Mesenchymal stem cell (in vitro differentiated cells and primary cell): ENCODE results near the gene FAM76A.

Experiments used
- DNase-seq: peaks from one replicate; pipeline ENCODE4 v3.0.0-alpha.2; 2013
- H2AFZ ChIP-seq: one replicate; pipeline ENCODE4 v1.6.1; 2013; ENCODE audit warnings: low read depth, mild to moderate bottlenecking, control low read depth, inconsistent platforms, low read length, moderate library complexity
- H2AK5ac ChIP-seq: 2 replicates; pipeline ENCODE4 v1.6.1; 2013; ENCODE audit warnings: low read length, moderate library complexity, mild to moderate bottlenecking, inconsistent platforms; ENCODE audit not compliant: severe bottlenecking
- H2BK120ac ChIP-seq: one replicate; pipeline ENCODE4 v1.6.1; 2013; ENCODE audit warnings: low read depth, mild to moderate bottlenecking, inconsistent platforms, low read length, moderate library complexity
- H2BK12ac ChIP-seq, 2 experiments: one replicate each; pipeline ENCODE4 v1.6.1; 2013; ENCODE audit warnings: inconsistent platforms in 2 of 2, low read length in 2 of 2, mild to moderate bottlenecking in 2 of 2, moderate library complexity in 2 of 2, control low read depth in 1 of 2
- H2BK15ac ChIP-seq: one replicate; pipeline ENCODE4 v1.6.1; 2013; ENCODE audit warnings: mild to moderate bottlenecking, low read depth, inconsistent platforms; ENCODE audit not compliant: poor library complexity, severe bottlenecking
- H2BK5ac ChIP-seq: 2 replicates; pipeline ENCODE4 v1.6.1; 2013; ENCODE audit warnings: low read depth, mild to moderate bottlenecking, low read length, control low read depth, inconsistent platforms; ENCODE audit not compliant: poor library complexity, severe bottlenecking
- H3K14ac ChIP-seq, 2 experiments: one replicate each; pipeline ENCODE4 v1.6.1; 2013; ENCODE audit warnings: inconsistent platforms in 2 of 2, low read length in 2 of 2, control low read depth in 1 of 2, mild to moderate bottlenecking in 1 of 2, moderate library complexity in 1 of 2
- H3K18ac ChIP-seq, 2 experiments: one replicate each; pipeline ENCODE4 v1.6.1; 2013; ENCODE audit warnings: inconsistent platforms in 2 of 2, low read length in 2 of 2, control low read depth in 1 of 2, low read depth in 1 of 2, mild to moderate bottlenecking in 1 of 2
- H3K23ac ChIP-seq, 2 experiments: one replicate each; pipeline ENCODE4 v1.6.1; 2013; ENCODE audit warnings: inconsistent platforms in 2 of 2, low read length in 2 of 2, mild to moderate bottlenecking in 2 of 2, moderate library complexity in 2 of 2, control low read depth in 1 of 2
- H3K27ac ChIP-seq: 2 replicates; pipeline ENCODE4 v1.5.1; 2013; ENCODE audit warnings: mild to moderate bottlenecking, moderate library complexity, low read length, control low read depth, inconsistent platforms; ENCODE audit not compliant: poor library complexity, severe bottlenecking
- H3K27me3 ChIP-seq, 2 experiments: 2 replicates each; pipeline versions ENCODE4 v1.6.1 to v1.7.0; 2013; ENCODE audit warnings: low read length in 2 of 2, mild to moderate bottlenecking in 2 of 2, moderate library complexity in 2 of 2, control low read depth in 1 of 2, inconsistent platforms in 1 of 2; ENCODE audit not compliant: control insufficient read depth in 1 of 2, insufficient read depth in 1 of 2
- H3K36me3 ChIP-seq, 2 experiments: 2 replicates each; pipeline versions ENCODE4 v1.6.1 to v1.7.0; 2013; ENCODE audit warnings: low read length in 2 of 2, control low read depth in 1 of 2, inconsistent platforms in 1 of 2, low read depth in 1 of 2, mild to moderate bottlenecking in 1 of 2; ENCODE audit not compliant: insufficient read depth in 2 of 2, control insufficient read depth in 1 of 2
- H3K4ac ChIP-seq, 2 experiments: one replicate each; pipeline ENCODE4 v1.6.1; 2013; ENCODE audit warnings: inconsistent platforms in 2 of 2, low read length in 2 of 2, mild to moderate bottlenecking in 2 of 2, moderate library complexity in 2 of 2, control low read depth in 1 of 2, low read depth in 1 of 2
- H3K4me1 ChIP-seq: 2 replicates; pipeline ENCODE4 v1.6.1; 2013; ENCODE audit warnings: low read depth, low read length, control low read depth; ENCODE audit not compliant: control insufficient read depth, insufficient read depth
- H3K4me2 ChIP-seq: 2 replicates; pipeline ENCODE4 v1.6.1; 2013; ENCODE audit warnings: low read length, mild to moderate bottlenecking, inconsistent platforms; ENCODE audit not compliant: poor library complexity, severe bottlenecking
- H3K4me3 ChIP-seq, 2 experiments: 2 replicates each; pipeline versions ENCODE4 v1.5.1 to v1.7.0; 2013; ENCODE audit warnings: low read length in 2 of 2, mild to moderate bottlenecking in 2 of 2, control low read depth in 1 of 2, low read depth in 1 of 2; ENCODE audit not compliant: insufficient read depth in 1 of 2
- H3K79me1 ChIP-seq: replicated peaks from 2 replicates; pipeline ENCODE4 v1.6.1; 2013; ENCODE audit warnings: mild to moderate bottlenecking, control low read depth, low read length, inconsistent platforms; ENCODE audit not compliant: poor library complexity, severe bottlenecking
- H3K9ac ChIP-seq: 2 replicates; pipeline ENCODE4 v1.7.0; 2013; ENCODE audit warnings: mild to moderate bottlenecking, low read length, moderate library complexity
- H3K9me3 ChIP-seq: 2 replicates; pipeline ENCODE4 v1.7.0; 2013; ENCODE audit warnings: mild to moderate bottlenecking, low read length; ENCODE audit not compliant: control insufficient read depth
- H4K8ac ChIP-seq: one replicate; pipeline ENCODE4 v1.6.1; 2013; ENCODE audit warnings: inconsistent platforms, mild to moderate bottlenecking, low read length, moderate library complexity
- H4K91ac ChIP-seq: one replicate; pipeline ENCODE4 v1.6.1; 2013; ENCODE audit warnings: mild to moderate bottlenecking, low read length, inconsistent platforms
- WGBS: methylation state at CpG from one replicate; pipeline ENCODE4 v1.1.7; 2013; ENCODE audit warnings: mixed read lengths; 5-methylcytosine and 5-hydroxymethylcytosine counted together

Gene FAM76A

DNA sequence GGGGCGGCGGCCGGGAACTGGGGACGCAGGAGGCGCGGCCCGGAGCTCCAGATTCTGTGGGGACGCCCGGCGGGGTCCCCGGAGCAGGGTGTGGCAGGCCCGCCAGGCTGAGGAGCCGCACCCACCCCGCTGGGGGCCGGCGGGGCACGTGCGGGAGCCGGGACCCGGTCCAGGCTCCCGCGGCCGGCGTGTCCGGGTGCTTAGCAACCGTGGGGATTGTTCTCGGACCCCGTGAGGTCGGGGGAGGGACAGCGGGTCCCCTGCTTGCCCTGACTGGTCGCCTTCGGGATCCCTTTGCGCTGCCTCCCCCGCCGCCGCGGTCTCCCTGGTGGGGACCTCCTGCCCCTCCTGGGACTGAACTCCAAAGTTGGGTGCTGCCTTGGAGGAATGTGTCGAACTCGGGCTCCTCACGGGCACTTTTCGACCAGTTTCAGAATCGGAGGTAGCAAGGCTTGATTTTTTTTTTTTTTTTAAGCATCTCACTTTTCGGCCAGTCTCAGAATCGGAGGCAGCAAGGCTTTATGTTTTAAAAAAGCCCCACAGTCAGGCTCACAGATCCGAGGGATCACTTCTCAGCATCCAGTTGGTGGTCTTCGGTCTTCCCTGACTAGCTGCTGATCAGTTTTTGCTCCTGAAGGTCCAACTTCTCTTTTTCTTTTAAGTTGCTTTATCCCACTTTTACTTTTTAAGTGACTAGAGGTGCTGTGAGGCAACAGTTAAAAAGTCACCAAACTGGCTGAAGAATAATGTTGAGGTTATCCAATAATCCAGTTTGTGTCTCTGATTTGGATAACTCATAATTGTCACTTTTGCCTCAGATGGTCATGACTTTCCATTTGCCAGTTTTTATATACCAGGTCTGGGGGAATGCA is 648 bp downstream of the FAM76A start:
- peaks cover 8% of the 10 kb centered on the region for H3K79me1 ChIP-seq
- H2BK5ac ChIP-seq: no peak overlapping the region
- DNase-seq: peak; percentile 61
- H3K27me3 ChIP-seq: no peaks in the 10 kb centered on the region
- H4K91ac ChIP-seq: peak overlapping the region; percentile 50
- no peak overlapping the region for H4K8ac ChIP-seq
- under 1% methylated on average over 46 of the region's 46 CpGs for WGBS
- peak overlapping the region in 1 of 2 experiments; percentile 93 for H3K14ac ChIP-seq
- H3K4me1 ChIP-seq: peaks cover 4% of the 10 kb centered on the region
- peak overlapping the region; percentile 21 for H3K27ac ChIP-seq
- peak overlapping the region; percentile 96 to 97 for H3K4me3 ChIP-seq
- H2AFZ ChIP-seq: peak overlapping the region; percentile 77
- H3K9ac ChIP-seq: peak overlapping the region; percentile 99
- no peak overlapping the region for H2BK12ac ChIP-seq
- H2BK120ac ChIP-seq: peak overlapping the region; percentile 34
- no peaks in the 10 kb centered on the region for H3K9me3 ChIP-seq
- H3K36me3 ChIP-seq: peaks cover 4 to 30% of the 10 kb centered on the region in 2 experiments
- peak overlapping the region in 1 of 2 experiments; percentile 58 for H3K4ac ChIP-seq
- peak overlapping the region; percentile 90 for H3K4me2 ChIP-seq
- peak overlapping the region; percentile 98 for H2BK15ac ChIP-seq
- H2AK5ac ChIP-seq: no peak overlapping the region
- H3K23ac ChIP-seq: peak overlapping the region in 1 of 2 experiments; percentile 69
- H3K18ac ChIP-seq: peak overlapping the region; percentile 75 to 88

DNA sequence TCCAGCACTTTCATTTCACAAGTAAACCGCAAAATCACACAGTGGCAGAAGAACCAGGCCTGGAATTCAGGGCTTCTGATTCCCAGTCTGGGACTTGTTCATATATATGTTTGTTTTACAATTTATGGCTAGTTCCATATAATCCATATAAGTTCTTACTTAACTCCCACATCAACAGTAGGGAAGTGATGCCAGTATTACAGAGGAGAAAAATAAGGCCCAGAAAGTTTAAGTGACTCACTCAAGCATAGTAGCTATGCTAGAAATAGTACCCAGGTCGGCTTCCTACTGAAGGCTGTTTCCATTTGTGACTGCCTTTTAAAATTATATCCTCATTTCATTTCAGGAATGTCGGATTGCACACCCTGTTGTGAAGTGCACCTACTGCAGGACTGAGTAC is 1.4 kb downstream of the FAM76A start:
- Histone ChIP-seq H3K4me3 (peak overlapping the region in 1 of 2 experiments; percentile 96), H2BK5ac (no peak overlapping the region), H2AK5ac (no peak overlapping the region), H3K9ac (peak overlapping the region; percentile 99), H3K18ac (no peak overlapping the region), H3K27ac (no peak overlapping the region), H3K27me3 (no peaks in the 10 kb centered on the region), H4K8ac (no peak overlapping the region), H3K9me3 (no peaks in the 10 kb centered on the region), H2BK120ac (no peak overlapping the region), H3K14ac (no peak overlapping the region), H3K36me3 (peaks cover 4 to 36% of the 10 kb centered on the region in 2 experiments), H3K4me2 (peak overlapping the region; percentile 90), H3K79me1 (peaks cover 8% of the 10 kb centered on the region), H2BK15ac (no peak overlapping the region), H3K4me1 (peaks cover 4% of the 10 kb centered on the region), H2BK12ac (no peak overlapping the region), H2AFZ (no peak overlapping the region), H3K23ac (no peak overlapping the region), H3K4ac (no peak overlapping the region), H4K91ac (no peak overlapping the region)
- 83% methylated on average over 1 of the region's 3 CpGs for WGBS
- peak; percentile 61 for DNase-seq

DNA sequence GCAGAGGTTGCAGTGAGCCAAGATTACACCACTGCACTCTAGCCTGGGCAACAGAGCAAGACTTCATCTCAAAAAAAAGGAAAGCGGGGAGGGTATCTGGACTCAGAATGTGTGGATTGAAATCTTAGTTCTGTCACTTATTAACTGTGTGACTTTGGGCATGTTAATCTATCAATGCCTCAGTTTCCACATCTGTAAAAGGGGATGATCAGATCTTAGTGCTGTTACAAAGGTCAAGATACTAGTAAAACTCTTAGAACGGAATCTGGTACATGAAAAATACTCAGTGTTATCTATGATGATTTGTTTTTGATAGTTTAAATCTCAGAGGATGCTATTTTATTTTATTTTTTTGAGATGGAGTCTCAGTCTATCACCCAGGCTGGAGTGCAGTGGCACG is 10.5 kb downstream of the FAM76A start:
- no peak for DNase-seq
- H3K4ac ChIP-seq: no peak overlapping the region
- H3K27me3 ChIP-seq: no peaks in the 10 kb centered on the region
- no peak overlapping the region for H4K91ac ChIP-seq
- H3K23ac ChIP-seq: no peak overlapping the region
- H3K9me3 ChIP-seq: no peaks in the 10 kb centered on the region
- no peak overlapping the region for H3K27ac ChIP-seq
- peaks cover 10 to 79% of the 10 kb centered on the region in 2 experiments for H3K36me3 ChIP-seq
- peaks cover 2% of the 10 kb centered on the region for H3K79me1 ChIP-seq
- no peak overlapping the region for H2BK12ac ChIP-seq
- H3K4me2 ChIP-seq: no peak overlapping the region
- H2BK120ac ChIP-seq: no peak overlapping the region
- no peak overlapping the region for H2AK5ac ChIP-seq
- no peak overlapping the region for H4K8ac ChIP-seq
- 100% methylated on average over 3 of the region's 3 CpGs for WGBS
- no peaks in the 10 kb centered on the region for H3K4me1 ChIP-seq
- no peak overlapping the region for H2AFZ ChIP-seq
- H2BK15ac ChIP-seq: no peak overlapping the region
- no peak overlapping the region for H3K9ac ChIP-seq
- no peak overlapping the region for H3K4me3 ChIP-seq
- H2BK5ac ChIP-seq: no peak overlapping the region
- no peak overlapping the region for H3K14ac ChIP-seq
- no peak overlapping the region for H3K18ac ChIP-seq

DNA sequence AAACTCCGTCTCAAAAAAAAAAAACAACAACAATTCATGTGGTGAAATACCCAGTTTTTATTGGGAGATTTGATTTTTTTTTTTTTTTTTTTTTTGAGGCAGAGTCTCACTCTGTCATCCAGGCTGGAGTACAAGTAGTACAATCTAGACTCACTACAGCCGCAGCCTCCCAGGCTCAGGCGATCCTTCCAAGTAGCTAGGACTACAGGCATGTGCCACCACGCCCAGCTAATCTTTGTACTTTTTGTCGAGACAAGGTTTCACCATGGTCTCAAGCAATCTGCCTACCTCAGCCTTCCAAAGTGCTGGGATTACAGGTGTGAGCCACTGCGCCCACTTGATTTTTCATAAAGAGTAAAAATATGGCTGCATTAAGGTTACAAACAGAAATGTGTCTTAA is 15.4 kb downstream of the FAM76A start:
- no peaks in the 10 kb centered on the region for H3K27me3 ChIP-seq
- no peaks in the 10 kb centered on the region for H3K9me3 ChIP-seq
- H3K4me2 ChIP-seq: no peak overlapping the region
- WGBS: 98% methylated on average over 4 of the region's 6 CpGs
- H3K4ac ChIP-seq: no peak overlapping the region
- H2AFZ ChIP-seq: no peak overlapping the region
- H3K4me3 ChIP-seq: no peak overlapping the region
- H2AK5ac ChIP-seq: no peak overlapping the region
- H3K23ac ChIP-seq: no peak overlapping the region
- H4K91ac ChIP-seq: no peak overlapping the region
- H3K4me1 ChIP-seq: no peaks in the 10 kb centered on the region
- H2BK12ac ChIP-seq: no peak overlapping the region
- no peak overlapping the region for H3K14ac ChIP-seq
- H2BK15ac ChIP-seq: no peak overlapping the region
- no peak for DNase-seq
- peaks cover 4% of the 10 kb centered on the region for H3K79me1 ChIP-seq
- no peak overlapping the region for H3K9ac ChIP-seq
- H4K8ac ChIP-seq: no peak overlapping the region
- no peak overlapping the region for H2BK120ac ChIP-seq
- peaks cover 16 to 83% of the 10 kb centered on the region in 2 experiments for H3K36me3 ChIP-seq
- no peak overlapping the region for H3K18ac ChIP-seq
- no peak overlapping the region for H2BK5ac ChIP-seq
- H3K27ac ChIP-seq: no peak overlapping the region
